ENCODE measurements around the gene HIGD1C.

DNA sequence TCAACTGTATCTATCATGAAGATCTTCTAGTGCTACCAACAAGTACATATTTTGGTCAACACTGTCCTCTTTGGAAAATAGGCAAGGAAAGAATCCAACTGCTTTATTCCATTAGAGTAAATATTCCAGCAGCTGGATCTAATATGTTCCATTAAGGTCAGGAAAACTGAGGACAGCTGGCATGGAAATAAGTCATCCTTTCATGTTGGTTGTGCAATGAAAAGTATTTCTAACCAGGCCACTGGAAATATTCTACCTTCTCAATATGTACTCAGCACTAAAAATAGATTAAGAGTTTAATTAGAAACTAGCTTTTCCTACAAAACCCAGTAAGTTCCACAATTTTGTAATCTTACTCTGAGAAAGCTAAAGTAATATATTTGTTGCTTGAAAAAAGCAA lies 19.6 kb downstream of the HIGD1C start:
- TF ChIP-seq ZNF671 (CRISPR knock-in tag; IDR thresholded peaks at IDR 0.05) (no peak), NR2C2 (CRISPR knock-in tag; IDR thresholded peaks at IDR 0.05) (no peak), MYBL2 (CRISPR knock-in tag; IDR thresholded peaks at IDR 0.05) (no peak)

All from WTC11 (cell line).